ENCODE measurements around the gene TEX36.

GRCh38 chr10:125627646-125628045 is 55.3 kb downstream of the TEX36 start:
- no peak for TF ChIP-seq POLR2A (IDR thresholded peaks at IDR 0.05; ENCODE audit: borderline replicate concordance, extremely low read depth, insufficient read depth, insufficient read length)
- TF ChIP-seq, protein P1, sequence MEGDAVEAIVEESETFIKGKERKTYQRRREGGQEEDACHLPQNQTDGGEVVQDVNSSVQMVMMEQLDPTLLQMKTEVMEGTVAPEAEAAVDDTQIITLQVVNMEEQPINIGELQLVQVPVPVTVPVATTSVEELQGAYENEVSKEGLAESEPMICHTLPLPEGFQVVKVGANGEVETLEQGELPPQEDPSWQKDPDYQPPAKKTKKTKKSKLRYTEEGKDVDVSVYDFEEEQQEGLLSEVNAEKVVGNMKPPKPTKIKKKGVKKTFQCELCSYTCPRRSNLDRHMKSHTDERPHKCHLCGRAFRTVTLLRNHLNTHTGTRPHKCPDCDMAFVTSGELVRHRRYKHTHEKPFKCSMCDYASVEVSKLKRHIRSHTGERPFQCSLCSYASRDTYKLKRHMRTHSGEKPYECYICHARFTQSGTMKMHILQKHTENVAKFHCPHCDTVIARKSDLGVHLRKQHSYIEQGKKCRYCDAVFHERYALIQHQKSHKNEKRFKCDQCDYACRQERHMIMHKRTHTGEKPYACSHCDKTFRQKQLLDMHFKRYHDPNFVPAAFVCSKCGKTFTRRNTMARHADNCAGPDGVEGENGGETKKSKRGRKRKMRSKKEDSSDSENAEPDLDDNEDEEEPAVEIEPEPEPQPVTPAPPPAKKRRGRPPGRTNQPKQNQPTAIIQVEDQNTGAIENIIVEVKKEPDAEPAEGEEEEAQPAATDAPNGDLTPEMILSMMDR (IDR thresholded peaks at IDR 0.05 in 2 of 3, conservative IDR thresholded peaks at IDR 0.05 in 1 of 3; ENCODE audit: borderline replicate concordance in 1 of 3, insufficient read depth in 1 of 3, low read depth in 2 of 3, low read length in 2 of 3), result no peak
- TF ChIP-seq SIN3A (IDR thresholded peaks at IDR 0.05; ENCODE audit: low read depth), result no peak

Data from HCT116 (cell line).